GM23338 (cell line): ENCODE results near the gene DLG2. TPM values are rescaled to one million over a fixed set of nuclear protein-coding genes. Genes with fewer than 3 reads are reported as not detected.

Source experiments
- ATAC-seq: fragments of 200-7000 bp; cut with Tn5 transposase; 3 replicates; pipeline ENCODE4 v1.9.1; 2020
- DNase-seq: peaks from one replicate; pipeline ENCODE4 v3.0.0-alpha.2; 2015; ENCODE audit warnings: low spot score
- H2AFZ ChIP-seq: fragments of 200-600 bp; sonication (generic); 2 replicates; pipeline ENCODE4 v1.8.0; 2016; ENCODE audit warnings: antibody characterized with exemption, mild to moderate bottlenecking, moderate library complexity
- H3F3A ChIP-seq: fragments of 200-600 bp; sonication (generic); replicated peaks from 2 replicates; pipeline ENCODE4 v1.8.0; 2017; ENCODE audit warnings: antibody characterized with exemption, mixed run types, low read depth
- H3K27ac ChIP-seq: fragments of 200-600 bp; sonication (generic); 2 replicates; pipeline ENCODE4 v1.6.1; 2016; ENCODE audit warnings: low read depth
- H3K27me3 ChIP-seq: fragments of 200-600 bp; sonication (generic); 2 replicates; pipeline ENCODE4 v1.8.0; 2016; ENCODE audit warnings: mild to moderate bottlenecking, mixed run types, moderate library complexity; ENCODE audit not compliant: insufficient read depth
- H3K36me3 ChIP-seq: fragments of 200-600 bp; sonication (generic); 2 replicates; pipeline ENCODE4 v1.8.0; 2016; ENCODE audit warnings: mild to moderate bottlenecking; ENCODE audit not compliant: insufficient read depth
- H3K4me1 ChIP-seq: fragments of 200-600 bp; sonication (generic); 2 replicates; pipeline ENCODE4 v1.8.0; 2016; ENCODE audit warnings: mild to moderate bottlenecking, moderate library complexity; ENCODE audit not compliant: insufficient read depth
- H3K4me2 ChIP-seq: fragments of 200-600 bp; sonication (generic); 2 replicates; pipeline ENCODE4 v1.7.1; 2017; ENCODE audit warnings: mixed run types
- H3K4me3 ChIP-seq: fragments of 200-600 bp; sonication (generic); 2 replicates; pipeline ENCODE4 v1.6.1; 2016; ENCODE audit warnings: mixed run types
- H3K79me2 ChIP-seq: fragments of 200-600 bp; sonication (generic); replicated peaks from 2 replicates; pipeline ENCODE4 v1.8.0; 2017; ENCODE audit warnings: mild to moderate bottlenecking; ENCODE audit not compliant: insufficient read depth
- H3K9me2 ChIP-seq: fragments of 200-600 bp; sonication (generic); 2 replicates; pipeline ENCODE4 v1.8.0; 2017; ENCODE audit not compliant: insufficient read depth
- H4K20me1 ChIP-seq: fragments of 200-600 bp; sonication (generic); replicated peaks from 2 replicates; pipeline ENCODE4 v1.8.0; 2017; ENCODE audit warnings: mild to moderate bottlenecking; ENCODE audit not compliant: insufficient read depth
- H3K27ac Mint-ChIP-seq: 2 replicates; pipeline ENCODE4 v1.8.0; 2020; ENCODE audit warnings: inconsistent platforms, mild to moderate bottlenecking, moderate library complexity, mixed read lengths
- H3K27me3 Mint-ChIP-seq: 3 replicates; pipeline ENCODE4 v1.8.0; 2022; ENCODE audit warnings: low read depth, mild to moderate bottlenecking, moderate library complexity, mixed read lengths, inconsistent platforms; ENCODE audit not compliant: insufficient read depth, poor library complexity
- H3K36me3 Mint-ChIP-seq: 3 replicates; pipeline ENCODE4 v1.8.0; 2021; ENCODE audit warnings: low read depth, mild to moderate bottlenecking, inconsistent platforms, moderate library complexity, mixed read lengths
- H3K4me1 Mint-ChIP-seq: 3 replicates; pipeline ENCODE4 v1.8.0; 2020; ENCODE audit warnings: mild to moderate bottlenecking, inconsistent platforms, mixed read lengths
- H3K4me3 Mint-ChIP-seq: 3 replicates; pipeline ENCODE4 v1.8.0; 2021; ENCODE audit warnings: moderate library complexity, mild to moderate bottlenecking, inconsistent platforms, mixed read lengths
- H3K9me3 Mint-ChIP-seq: 3 replicates; pipeline ENCODE4 v1.8.0; 2020; ENCODE audit warnings: moderate library complexity, mild to moderate bottlenecking, inconsistent platforms, mixed read lengths
- EZH2 ChIP-seq: fragments of 200-600 bp; sonication (generic); IDR thresholded peaks from one replicate; pipeline ENCODE4 v1.8.0; 2017; ENCODE audit warnings: antibody characterized with exemption, mild to moderate bottlenecking, low read depth; ENCODE audit not compliant: unreplicated experiment
- EZH2phosphoT487 ChIP-seq: fragments of 200-600 bp; sonication (generic); IDR thresholded peaks from one replicate; pipeline ENCODE4 v1.8.1; 2018; ENCODE audit warnings: antibody characterized with exemption; ENCODE audit not compliant: unreplicated experiment
- JUNB ChIP-seq: IDR thresholded peaks from one replicate; pipeline ENCODE4 v1.6.1; 2016; ENCODE audit warnings: antibody characterized with exemption; ENCODE audit not compliant: unreplicated experiment
- POLR2AphosphoS5 ChIP-seq: IDR thresholded peaks from 2 replicates; pipeline ENCODE4 v1.6.1; 2016; ENCODE audit warnings: antibody characterized with exemption, low read depth
- STAT1 ChIP-seq: IDR thresholded peaks from one replicate; pipeline ENCODE4 v1.6.1; 2016; ENCODE audit warnings: antibody characterized with exemption; ENCODE audit not compliant: unreplicated experiment
- ZNF114 ChIP-seq: fragments of 250-450 bp; sonication (Bioruptor Pico); IDR thresholded peaks from 2 replicates; pipeline ENCODE4 v1.5.0; 2020; ENCODE audit warnings: mild to moderate bottlenecking, moderate library complexity
- polyA plus RNA-seq: library from polyadenylated mRNA; unstranded; fragments of >200 nt; fragmentation: Nextera tagmentation; extraction: Ambion mirVana; gene quantifications from 2 replicates; pipeline ENCODE4 v1.2.1, GENCODE V29; 2016
- total RNA-seq: library from RNA; depleted of rRNA; stranded (reverse); fragments of >200 nt; shearing (Covaris generic); gene quantifications from 2 replicates; pipeline ENCODE4 v1.2.3, GENCODE V29; 2014
- TF ChIP-seq, protein P1 (sequence below): fragments of 250-450 bp; sonication (Bioruptor Pico); IDR thresholded peaks from 2 replicates; pipeline ENCODE4 v1.5.0; 2020; ENCODE audit warnings: mild to moderate bottlenecking, moderate library complexity
- TF ChIP-seq, protein P2 (sequence below), 2 experiments: fragments of 200-600 bp in 1 of 2; sonication (generic) in 1 of 2; conservative IDR thresholded peaks; 2 replicates each; pipeline versions ENCODE4 v1.5.1 to v1.6.1; 2016 to 2017; ENCODE audit warnings: antibody characterized with exemption in 2 of 2, low read depth in 2 of 2, mild to moderate bottlenecking in 2 of 2, moderate library complexity in 1 of 2

The DLG2 gene
- total and polyA plus RNA-seq, 2 experiments from 2014 or later: 19.8 to 21.5 TPM

DNA sequence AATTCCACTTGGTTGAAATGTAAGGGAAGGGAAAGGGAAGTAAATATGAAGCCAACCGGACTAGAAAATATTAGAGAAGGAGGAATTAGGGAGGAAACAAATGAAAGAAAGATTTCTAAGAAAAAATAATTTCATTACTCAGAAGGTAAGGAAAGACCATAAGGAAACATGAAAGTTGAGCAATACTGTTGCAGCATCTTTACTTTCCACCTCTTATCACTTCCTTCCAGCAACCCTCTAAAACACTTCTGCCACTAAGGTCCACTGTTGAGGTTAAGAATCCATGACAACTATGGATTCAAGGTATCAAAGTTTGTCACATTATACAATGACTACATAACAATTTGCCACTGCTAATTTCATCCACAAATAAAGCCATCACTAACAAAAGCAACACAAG lies 308.6 kb downstream of the DLG2 start (continued):
- TF ChIP-seq, protein P1, sequence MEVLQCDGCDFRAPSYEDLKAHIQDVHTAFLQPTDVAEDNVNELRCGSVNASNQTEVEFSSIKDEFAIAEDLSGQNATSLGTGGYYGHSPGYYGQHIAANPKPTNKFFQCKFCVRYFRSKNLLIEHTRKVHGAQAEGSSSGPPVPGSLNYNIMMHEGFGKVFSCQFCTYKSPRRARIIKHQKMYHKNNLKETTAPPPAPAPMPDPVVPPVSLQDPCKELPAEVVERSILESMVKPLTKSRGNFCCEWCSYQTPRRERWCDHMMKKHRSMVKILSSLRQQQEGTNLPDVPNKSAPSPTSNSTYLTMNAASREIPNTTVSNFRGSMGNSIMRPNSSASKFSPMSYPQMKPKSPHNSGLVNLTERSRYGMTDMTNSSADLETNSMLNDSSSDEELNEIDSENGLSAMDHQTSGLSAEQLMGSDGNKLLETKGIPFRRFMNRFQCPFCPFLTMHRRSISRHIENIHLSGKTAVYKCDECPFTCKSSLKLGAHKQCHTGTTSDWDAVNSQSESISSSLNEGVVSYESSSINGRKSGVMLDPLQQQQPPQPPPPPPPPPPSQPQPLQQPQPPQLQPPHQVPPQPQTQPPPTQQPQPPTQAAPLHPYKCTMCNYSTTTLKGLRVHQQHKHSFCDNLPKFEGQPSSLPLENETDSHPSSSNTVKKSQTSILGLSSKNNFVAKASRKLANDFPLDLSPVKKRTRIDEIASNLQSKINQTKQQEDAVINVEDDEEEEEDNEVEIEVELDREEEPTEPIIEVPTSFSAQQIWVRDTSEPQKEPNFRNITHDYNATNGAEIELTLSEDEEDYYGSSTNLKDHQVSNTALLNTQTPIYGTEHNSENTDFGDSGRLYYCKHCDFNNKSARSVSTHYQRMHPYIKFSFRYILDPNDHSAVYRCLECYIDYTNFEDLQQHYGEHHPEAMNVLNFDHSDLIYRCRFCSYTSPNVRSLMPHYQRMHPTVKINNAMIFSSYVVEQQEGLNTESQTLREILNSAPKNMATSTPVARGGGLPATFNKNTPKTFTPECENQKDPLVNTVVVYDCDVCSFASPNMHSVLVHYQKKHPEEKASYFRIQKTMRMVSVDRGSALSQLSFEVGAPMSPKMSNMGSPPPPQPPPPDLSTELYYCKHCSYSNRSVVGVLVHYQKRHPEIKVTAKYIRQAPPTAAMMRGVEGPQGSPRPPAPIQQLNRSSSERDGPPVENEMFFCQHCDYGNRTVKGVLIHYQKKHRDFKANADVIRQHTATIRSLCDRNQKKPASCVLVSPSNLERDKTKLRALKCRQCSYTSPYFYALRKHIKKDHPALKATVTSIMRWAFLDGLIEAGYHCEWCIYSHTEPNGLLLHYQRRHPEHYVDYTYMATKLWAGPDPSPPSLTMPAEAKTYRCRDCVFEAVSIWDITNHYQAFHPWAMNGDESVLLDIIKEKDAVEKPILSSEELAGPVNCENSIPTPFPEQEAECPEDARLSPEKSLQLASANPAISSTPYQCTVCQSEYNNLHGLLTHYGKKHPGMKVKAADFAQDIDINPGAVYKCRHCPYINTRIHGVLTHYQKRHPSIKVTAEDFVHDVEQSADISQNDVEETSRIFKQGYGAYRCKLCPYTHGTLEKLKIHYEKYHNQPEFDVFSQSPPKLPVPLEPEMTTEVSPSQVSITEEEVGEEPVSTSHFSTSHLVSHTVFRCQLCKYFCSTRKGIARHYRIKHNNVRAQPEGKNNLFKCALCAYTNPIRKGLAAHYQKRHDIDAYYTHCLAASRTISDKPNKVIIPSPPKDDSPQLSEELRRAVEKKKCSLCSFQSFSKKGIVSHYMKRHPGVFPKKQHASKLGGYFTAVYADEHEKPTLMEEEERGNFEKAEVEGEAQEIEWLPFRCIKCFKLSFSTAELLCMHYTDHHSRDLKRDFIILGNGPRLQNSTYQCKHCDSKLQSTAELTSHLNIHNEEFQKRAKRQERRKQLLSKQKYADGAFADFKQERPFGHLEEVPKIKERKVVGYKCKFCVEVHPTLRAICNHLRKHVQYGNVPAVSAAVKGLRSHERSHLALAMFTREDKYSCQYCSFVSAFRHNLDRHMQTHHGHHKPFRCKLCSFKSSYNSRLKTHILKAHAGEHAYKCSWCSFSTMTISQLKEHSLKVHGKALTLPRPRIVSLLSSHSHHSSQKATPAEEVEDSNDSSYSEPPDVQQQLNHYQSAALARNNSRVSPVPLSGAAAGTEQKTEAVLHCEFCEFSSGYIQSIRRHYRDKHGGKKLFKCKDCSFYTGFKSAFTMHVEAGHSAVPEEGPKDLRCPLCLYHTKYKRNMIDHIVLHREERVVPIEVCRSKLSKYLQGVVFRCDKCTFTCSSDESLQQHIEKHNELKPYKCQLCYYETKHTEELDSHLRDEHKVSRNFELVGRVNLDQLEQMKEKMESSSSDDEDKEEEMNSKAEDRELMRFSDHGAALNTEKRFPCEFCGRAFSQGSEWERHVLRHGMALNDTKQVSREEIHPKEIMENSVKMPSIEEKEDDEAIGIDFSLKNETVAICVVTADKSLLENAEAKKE (CRISPR knock-in tag): no peak
- no peak for TF ChIP-seq POLR2AphosphoS5
- no peak for TF ChIP-seq EZH2phosphoT487
- no peak for TF ChIP-seq EZH2
- TF ChIP-seq JUNB: no peak
- TF ChIP-seq ZNF114 (CRISPR knock-in tag): no peak
- no peak for TF ChIP-seq STAT1
- TF ChIP-seq, protein P2, sequence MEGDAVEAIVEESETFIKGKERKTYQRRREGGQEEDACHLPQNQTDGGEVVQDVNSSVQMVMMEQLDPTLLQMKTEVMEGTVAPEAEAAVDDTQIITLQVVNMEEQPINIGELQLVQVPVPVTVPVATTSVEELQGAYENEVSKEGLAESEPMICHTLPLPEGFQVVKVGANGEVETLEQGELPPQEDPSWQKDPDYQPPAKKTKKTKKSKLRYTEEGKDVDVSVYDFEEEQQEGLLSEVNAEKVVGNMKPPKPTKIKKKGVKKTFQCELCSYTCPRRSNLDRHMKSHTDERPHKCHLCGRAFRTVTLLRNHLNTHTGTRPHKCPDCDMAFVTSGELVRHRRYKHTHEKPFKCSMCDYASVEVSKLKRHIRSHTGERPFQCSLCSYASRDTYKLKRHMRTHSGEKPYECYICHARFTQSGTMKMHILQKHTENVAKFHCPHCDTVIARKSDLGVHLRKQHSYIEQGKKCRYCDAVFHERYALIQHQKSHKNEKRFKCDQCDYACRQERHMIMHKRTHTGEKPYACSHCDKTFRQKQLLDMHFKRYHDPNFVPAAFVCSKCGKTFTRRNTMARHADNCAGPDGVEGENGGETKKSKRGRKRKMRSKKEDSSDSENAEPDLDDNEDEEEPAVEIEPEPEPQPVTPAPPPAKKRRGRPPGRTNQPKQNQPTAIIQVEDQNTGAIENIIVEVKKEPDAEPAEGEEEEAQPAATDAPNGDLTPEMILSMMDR (conservative IDR thresholded peaks at IDR 0.05; ENCODE audit: low read depth in 2 of 2): no peak

DNA sequence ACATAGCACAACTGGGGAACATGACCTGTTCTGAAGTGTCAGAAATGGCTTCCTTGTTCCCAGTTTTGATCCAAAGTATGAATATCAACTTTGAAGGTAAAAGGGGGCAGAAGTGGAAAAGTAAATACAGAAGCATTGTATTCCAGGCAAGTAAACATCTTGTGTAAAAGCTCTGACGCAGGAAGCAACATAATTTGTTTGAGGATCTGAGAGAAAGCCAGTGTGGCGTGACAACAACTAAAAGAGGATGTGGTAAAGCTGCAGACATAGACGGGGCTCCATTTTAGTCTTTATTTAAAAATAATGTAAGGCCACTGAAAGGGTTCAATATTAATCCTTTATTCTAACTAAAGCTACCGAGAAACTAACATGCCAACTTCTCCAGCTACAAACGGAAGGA lies 310.2 kb downstream of the DLG2 start:
- no peak overlapping the region for H3K27ac ChIP-seq
- TF ChIP-seq, protein P1 (CRISPR knock-in tag): no peak

More for the DNA sequence above, 310.2 kb downstream of the DLG2 start:
- Histone ChIP-seq H3K4me3 (no peak overlapping the region), H3F3A (no peaks in the 10 kb centered on the region), H3K4me2 (no peak overlapping the region), H2AFZ (no peak overlapping the region), H4K20me1 (no peaks in the 10 kb centered on the region), H3K36me3 (no peaks in the 10 kb centered on the region), H3K79me2 (no peaks in the 10 kb centered on the region), H3K4me1 (peaks cover 13% of the 10 kb centered on the region), H3K9me2 (no peaks in the 10 kb centered on the region), H3K27me3 (no peaks in the 10 kb centered on the region)
- ATAC-seq (no peak), DNase-seq (no peak)
- no peaks in the 10 kb centered on the region for H3K9me3 Mint-ChIP-seq
- H3K27ac Mint-ChIP-seq: no peak overlapping the region
- H3K36me3 Mint-ChIP-seq: no peaks in the 10 kb centered on the region
- no peaks in the 10 kb centered on the region for H3K27me3 Mint-ChIP-seq
- peaks cover 14% of the 10 kb centered on the region for H3K4me1 Mint-ChIP-seq
- no peak overlapping the region for H3K4me3 Mint-ChIP-seq
